Measurements from ENCODE around the gene SUSD6.

DNA sequence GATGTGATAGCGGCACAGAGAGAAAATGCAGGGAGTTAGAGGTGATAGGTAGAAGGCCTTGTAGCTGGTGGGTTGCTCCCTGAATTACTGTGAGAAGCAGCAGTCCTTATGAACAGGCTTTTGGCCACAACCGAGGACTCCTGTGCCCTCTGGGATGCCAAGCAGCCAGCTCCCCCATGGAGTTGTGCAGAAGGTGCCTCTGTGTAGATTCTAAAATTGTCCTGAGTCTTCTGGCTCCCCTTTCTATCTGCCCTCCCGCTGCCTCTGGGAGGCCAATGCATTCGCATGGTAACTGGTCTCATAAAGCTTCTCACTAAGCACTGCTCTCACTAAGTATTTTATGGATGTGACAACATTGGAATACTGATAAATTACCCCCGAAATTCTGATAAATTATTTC lies 16.1 kb upstream of the SUSD6 start:
- TF ChIP-seq JUNB (IDR thresholded peaks at IDR 0.05; ENCODE audit: unreplicated experiment) = no peak
- TF ChIP-seq, protein P1, sequence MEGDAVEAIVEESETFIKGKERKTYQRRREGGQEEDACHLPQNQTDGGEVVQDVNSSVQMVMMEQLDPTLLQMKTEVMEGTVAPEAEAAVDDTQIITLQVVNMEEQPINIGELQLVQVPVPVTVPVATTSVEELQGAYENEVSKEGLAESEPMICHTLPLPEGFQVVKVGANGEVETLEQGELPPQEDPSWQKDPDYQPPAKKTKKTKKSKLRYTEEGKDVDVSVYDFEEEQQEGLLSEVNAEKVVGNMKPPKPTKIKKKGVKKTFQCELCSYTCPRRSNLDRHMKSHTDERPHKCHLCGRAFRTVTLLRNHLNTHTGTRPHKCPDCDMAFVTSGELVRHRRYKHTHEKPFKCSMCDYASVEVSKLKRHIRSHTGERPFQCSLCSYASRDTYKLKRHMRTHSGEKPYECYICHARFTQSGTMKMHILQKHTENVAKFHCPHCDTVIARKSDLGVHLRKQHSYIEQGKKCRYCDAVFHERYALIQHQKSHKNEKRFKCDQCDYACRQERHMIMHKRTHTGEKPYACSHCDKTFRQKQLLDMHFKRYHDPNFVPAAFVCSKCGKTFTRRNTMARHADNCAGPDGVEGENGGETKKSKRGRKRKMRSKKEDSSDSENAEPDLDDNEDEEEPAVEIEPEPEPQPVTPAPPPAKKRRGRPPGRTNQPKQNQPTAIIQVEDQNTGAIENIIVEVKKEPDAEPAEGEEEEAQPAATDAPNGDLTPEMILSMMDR (conservative IDR thresholded peaks at IDR 0.05; ENCODE audit: low read depth in 2 of 2) = no peak
- no peak for TF ChIP-seq EZH2phosphoT487 (IDR thresholded peaks at IDR 0.05; ENCODE audit: unreplicated experiment)
- TF ChIP-seq, protein P2, sequence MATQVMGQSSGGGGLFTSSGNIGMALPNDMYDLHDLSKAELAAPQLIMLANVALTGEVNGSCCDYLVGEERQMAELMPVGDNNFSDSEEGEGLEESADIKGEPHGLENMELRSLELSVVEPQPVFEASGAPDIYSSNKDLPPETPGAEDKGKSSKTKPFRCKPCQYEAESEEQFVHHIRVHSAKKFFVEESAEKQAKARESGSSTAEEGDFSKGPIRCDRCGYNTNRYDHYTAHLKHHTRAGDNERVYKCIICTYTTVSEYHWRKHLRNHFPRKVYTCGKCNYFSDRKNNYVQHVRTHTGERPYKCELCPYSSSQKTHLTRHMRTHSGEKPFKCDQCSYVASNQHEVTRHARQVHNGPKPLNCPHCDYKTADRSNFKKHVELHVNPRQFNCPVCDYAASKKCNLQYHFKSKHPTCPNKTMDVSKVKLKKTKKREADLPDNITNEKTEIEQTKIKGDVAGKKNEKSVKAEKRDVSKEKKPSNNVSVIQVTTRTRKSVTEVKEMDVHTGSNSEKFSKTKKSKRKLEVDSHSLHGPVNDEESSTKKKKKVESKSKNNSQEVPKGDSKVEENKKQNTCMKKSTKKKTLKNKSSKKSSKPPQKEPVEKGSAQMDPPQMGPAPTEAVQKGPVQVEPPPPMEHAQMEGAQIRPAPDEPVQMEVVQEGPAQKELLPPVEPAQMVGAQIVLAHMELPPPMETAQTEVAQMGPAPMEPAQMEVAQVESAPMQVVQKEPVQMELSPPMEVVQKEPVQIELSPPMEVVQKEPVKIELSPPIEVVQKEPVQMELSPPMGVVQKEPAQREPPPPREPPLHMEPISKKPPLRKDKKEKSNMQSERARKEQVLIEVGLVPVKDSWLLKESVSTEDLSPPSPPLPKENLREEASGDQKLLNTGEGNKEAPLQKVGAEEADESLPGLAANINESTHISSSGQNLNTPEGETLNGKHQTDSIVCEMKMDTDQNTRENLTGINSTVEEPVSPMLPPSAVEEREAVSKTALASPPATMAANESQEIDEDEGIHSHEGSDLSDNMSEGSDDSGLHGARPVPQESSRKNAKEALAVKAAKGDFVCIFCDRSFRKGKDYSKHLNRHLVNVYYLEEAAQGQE (IDR thresholded peaks at IDR 0.05; ENCODE audit: unreplicated experiment) = no peak
- no peak for TF ChIP-seq POLR2AphosphoS5 (IDR thresholded peaks at IDR 0.05; ENCODE audit: low read depth)
- no peak for TF ChIP-seq CREB1 (CRISPR knock-in tag; IDR thresholded peaks at IDR 0.05; ENCODE audit: low read depth)
- TF ChIP-seq NANOG (IDR thresholded peaks at IDR 0.05; ENCODE audit: borderline replicate concordance) = no peak

All from GM23338 (cell line).